HL-60 (cell line): ENCODE measurements around the gene MEST.
"Not testable (repeated sequence)": the region's sequence is repeated elsewhere in the genome, so short reads cannot be mapped to it uniquely, and the experiment has no call there.

Source experiments
- DNase-seq, 2 experiments: peaks; one replicate each; pipeline ENCODE4 v3.0.0-alpha.2; 2010 to 2020; ENCODE audit warnings: low read depth in 1 of 2, low spot score in 1 of 2
- H3K27ac ChIP-seq: fragments of 250-450 bp; sonication (Bioruptor Pico); replicated peaks from 2 replicates; pipeline ENCODE4 v1.5.1; 2020; ENCODE audit warnings: mild to moderate bottlenecking, moderate library complexity
- H3K27me3 ChIP-seq: fragments of 250-450 bp; sonication (Bioruptor Pico); 2 replicates; pipeline ENCODE4 v1.5.1; 2021; ENCODE audit warnings: mild to moderate bottlenecking, moderate library complexity; ENCODE audit not compliant: insufficient read depth, poor library complexity, severe bottlenecking
- H3K4me3 ChIP-seq: replicated peaks from 2 replicates; pipeline ENCODE4 v1.5.1; 2011; ENCODE audit warnings: mild to moderate bottlenecking, control low read depth, low read length; ENCODE audit not compliant: insufficient read depth
- CTCF ChIP-seq: IDR thresholded peaks from one replicate; pipeline ENCODE4 v1.5.1; 2011; ENCODE audit warnings: low read length, control low read depth, inconsistent platforms; ENCODE audit not compliant: insufficient read depth
- GABPA ChIP-seq: IDR thresholded peaks from 2 replicates; pipeline ENCODE4 v1.6.1; 2012; ENCODE audit warnings: low read depth
- POLR2AphosphoS5 ChIP-seq: IDR thresholded peaks from 2 replicates; pipeline ENCODE4 v1.6.1; 2012; ENCODE audit warnings: low read depth
- REST ChIP-seq: IDR thresholded peaks from 2 replicates; pipeline ENCODE4 v1.6.1; 2012; ENCODE audit warnings: low read depth; ENCODE audit not compliant: insufficient replicate concordance
- SPI1 ChIP-seq: IDR thresholded peaks from 2 replicates; pipeline ENCODE4 v1.6.1; 2012; ENCODE audit warnings: low read depth, mild to moderate bottlenecking, borderline replicate concordance

MEST gene

GRCh38 chr7:130524628-130525027 lies 32.7 kb downstream of the MEST start:
- Histone ChIP-seq H3K27ac (no peak overlapping the region), H3K27me3 (no peaks in the 10 kb centered on the region), H3K4me3 (no peak overlapping the region)
- TF ChIP-seq POLR2AphosphoS5, result no peak
- no peak for TF ChIP-seq REST
- TF ChIP-seq CTCF, result no peak
- no peak for TF ChIP-seq SPI1
- TF ChIP-seq GABPA, result no peak
- DNase-seq, result no peak

DNA sequence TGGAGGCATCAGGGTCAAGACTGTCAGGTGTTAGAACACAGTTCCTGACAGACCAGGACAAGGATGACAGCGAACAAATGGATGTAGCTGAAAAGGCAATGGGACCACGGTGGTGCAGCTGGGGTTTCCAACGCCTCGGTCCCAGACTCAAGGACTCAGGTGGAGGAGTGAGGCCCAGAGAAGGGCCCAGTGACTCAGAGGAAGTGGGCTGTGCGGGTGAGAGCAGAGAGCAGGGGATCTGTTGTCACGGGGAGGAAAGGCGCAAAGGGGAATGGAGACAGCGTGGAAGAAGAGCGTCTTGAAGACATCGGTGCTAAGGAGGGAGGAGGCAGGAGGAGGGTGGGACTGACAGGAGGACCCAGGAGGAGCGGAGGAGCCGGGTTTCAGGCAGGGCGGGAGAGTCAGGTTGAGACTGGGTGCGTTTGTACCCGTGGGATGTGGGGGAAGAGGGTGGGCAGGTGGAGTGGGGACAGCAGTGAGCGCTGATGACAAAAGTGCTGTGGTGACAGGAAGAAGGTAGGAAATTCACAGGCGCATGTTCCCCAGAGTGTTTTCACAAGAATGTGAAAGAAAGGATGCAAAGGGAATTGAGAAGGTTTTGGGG lies 36.0 kb downstream of the MEST start:
- DNase-seq, H3K27ac ChIP-seq, H3K4me3 ChIP-seq, H3K27me3 ChIP-seq: not testable (repeated sequence)

DNA sequence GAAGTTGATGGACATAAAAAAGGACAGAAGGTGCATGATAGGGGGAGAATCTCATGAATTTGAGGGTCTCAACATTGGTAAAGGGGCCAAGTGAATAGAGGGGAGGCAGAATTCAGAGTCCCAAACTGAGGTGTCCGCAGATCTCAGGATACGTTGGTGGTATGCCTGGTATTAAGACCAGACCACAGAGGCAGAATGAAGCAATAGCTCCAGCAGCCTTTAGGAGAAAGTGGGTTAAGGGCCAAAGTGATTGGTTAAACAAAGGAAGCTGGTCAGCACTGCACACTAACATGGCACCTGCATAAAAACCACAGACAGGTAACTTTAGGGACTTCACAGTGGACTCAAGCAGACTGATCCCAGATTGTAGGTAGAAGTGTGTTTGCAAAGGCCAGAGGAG lies 37.5 kb downstream of the MEST start:
- TF ChIP-seq GABPA, result no peak
- TF ChIP-seq SPI1, result no peak
- no peak for TF ChIP-seq CTCF
- TF ChIP-seq REST, result no peak
- TF ChIP-seq POLR2AphosphoS5, result no peak
- H3K27ac ChIP-seq, result no peak overlapping the region
- no peak overlapping the region for H3K4me3 ChIP-seq
- no peak for DNase-seq
- H3K27me3 ChIP-seq, result no peaks in the 10 kb centered on the region

DNA sequence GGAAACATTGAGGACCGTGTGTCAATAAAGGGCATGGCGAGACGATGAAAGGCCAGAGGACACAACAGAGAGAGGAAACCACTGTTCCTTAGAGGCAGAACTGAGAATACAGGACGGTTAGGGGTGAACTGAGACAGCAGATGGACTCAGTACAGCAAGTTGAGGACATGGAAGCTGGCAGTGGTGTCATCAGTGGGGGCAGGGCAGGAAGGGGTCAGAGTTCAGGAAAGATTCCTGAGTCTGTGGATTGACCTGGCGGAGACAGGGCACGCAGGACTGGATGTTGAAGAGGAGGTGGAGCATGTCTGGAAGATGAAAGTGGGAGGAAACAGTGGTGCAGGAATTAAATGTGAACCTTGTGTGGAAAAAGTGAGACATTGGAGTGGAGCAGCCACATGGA lies 46.0 kb downstream of the MEST start:
- not testable (repeated sequence) for H3K27ac ChIP-seq, DNase-seq, H3K4me3 ChIP-seq, H3K27me3 ChIP-seq

- DNase-seq, H3K4me3 ChIP-seq, H3K27me3 ChIP-seq, H3K27ac ChIP-seq: not testable (repeated sequence)
Observed at GRCh38 chr7:130541287-130541686, 49.4 kb downstream of the MEST start.

DNA sequence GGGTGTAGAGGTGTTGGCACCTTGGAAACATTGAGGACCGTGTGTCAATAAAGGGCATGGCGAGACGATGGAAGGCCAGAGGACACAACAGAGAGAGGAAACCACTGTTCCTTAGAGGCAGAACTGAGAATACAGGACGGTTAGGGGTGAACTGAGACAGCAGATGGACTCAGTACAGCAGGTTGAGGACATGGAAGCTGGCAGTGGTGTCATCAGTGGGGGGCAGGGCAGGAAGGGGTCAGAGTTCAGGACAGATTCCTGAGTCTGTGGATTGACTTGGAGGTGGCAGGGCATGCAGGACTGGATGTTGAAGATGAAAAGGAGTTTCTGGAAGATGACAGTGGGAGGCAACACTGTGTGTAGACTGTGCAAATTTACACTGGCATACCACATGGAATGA lies 50.4 kb downstream of the MEST start:
- not testable (repeated sequence) for DNase-seq, H3K4me3 ChIP-seq, H3K27me3 ChIP-seq, H3K27ac ChIP-seq
